Measurements from ENCODE around the gene SGPP2.
"Not testable (repeated sequence)": the region's sequence is repeated elsewhere in the genome, so short reads cannot be mapped to it uniquely, and the experiment has no call there.

Gene SGPP2

DNA sequence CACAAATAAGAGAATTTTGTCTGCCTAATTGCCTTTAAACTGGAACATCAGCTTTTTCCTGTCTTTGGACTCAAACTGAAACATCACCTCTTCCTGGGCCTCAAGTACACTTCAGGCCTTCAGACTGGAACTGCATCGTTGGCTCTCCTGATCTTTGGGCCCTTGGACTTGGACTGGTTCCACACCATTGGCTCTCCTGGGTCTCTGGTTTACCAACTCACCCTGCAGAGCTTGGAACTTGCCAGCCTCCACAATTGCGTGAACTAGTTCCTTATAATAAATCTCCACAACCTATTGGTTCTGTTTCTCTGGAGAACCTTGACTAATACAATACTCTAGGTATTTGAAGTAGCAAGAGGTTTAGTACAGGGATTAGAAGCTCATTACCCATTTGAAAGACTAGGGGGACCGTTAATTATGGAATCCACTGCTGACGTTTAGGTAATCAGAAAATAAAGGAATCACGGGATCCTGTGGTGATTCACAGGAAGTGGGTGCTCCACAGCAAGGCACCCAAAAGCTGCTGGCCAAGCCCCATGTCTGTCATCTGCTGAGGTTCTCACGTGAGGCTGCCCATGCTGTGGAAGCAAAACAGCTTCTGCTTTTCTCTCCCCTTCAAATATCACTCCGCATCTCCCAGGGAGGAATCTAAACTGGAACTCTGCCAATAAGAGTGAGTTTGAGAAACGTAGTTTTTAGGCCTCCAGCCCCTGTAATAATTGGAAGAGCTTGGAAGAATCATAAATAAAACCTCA, 20.0 kb upstream of the SGPP2 start (continued):
- TF ChIP-seq SCRT1 (tag by site-specific recombination; IDR thresholded peaks at IDR 0.05; ENCODE audit: borderline replicate concordance) (no peak), ZNF37A (tag by site-specific recombination; IDR thresholded peaks at IDR 0.05) (no peak)

DNA sequence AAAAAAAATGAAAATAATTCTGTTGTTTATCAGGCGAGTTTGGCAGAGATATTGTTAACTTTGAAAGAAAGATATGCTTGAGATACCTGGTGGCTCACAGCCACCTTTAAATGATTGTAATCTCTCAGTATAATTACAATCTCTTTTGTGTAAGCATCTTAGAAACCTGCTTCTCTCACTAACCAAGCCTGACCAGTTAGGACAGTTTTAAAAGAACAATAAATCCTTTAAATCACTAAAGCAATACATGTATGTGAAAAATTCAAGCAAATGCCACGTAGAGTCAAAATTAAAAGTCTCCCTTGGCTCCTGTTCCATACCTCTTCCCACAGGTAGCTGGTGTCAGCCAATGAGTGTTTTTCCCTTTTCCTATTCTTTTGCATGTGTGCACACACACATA, 15.7 kb upstream of the SGPP2 start:
- Histone ChIP-seq H3K4me3 (ENCODE audit: low read depth, low read length) (no peak overlapping the region), H3K9me3 (ENCODE audit: control insufficient read depth, insufficient read depth, low read depth, low read length) (no peaks in the 10 kb centered on the region), H3K36me3 (ENCODE audit: control insufficient read depth in 2 of 2, insufficient read depth in 1 of 2, low read length in 2 of 2) (no peaks in the 10 kb centered on the region), H3K4me1 (ENCODE audit: control insufficient read depth, insufficient read depth, low read length) (peaks cover 3% of the 10 kb centered on the region; the same call in 1 of the 2 replicates), H3K27ac (ENCODE audit: extremely low read depth, low read depth, low read length) (no peak overlapping the region)
- ChIA-PET CTCF (no interaction called here), POLR2A (no interaction called here)
- TF ChIP-seq ZNF624 (tag by site-specific recombination; IDR thresholded peaks at IDR 0.05): no peak
- no peak for TF ChIP-seq KLF7 (tag by site-specific recombination; IDR thresholded peaks at IDR 0.05; ENCODE audit: borderline replicate concordance)
- TF ChIP-seq ZNF302 (tag by site-specific recombination; IDR thresholded peaks at IDR 0.05; ENCODE audit: low read depth): no peak
- no peak for TF ChIP-seq ZNF423 (tag by site-specific recombination; IDR thresholded peaks at IDR 0.05)
- TF ChIP-seq, protein P1, sequence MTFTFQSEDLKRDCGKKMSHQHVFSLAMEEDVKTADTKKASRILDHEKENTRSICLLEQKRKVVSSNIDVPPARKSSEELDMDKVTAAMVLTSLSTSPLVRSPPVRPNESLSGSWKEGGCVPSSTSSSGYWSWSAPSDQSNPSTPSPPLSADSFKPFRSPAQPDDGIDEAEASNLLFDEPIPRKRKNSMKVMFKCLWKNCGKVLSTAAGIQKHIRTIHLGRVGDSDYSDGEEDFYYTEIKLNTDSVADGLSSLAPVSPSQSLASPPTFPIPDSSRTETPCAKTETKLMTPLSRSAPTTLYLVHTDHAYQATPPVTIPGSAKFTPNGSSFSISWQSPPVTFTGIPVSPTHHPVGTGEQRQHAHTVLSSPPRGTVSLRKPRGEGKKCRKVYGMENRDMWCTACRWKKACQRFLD (tag by site-specific recombination; IDR thresholded peaks at IDR 0.05): no peak
- TF ChIP-seq ZNF521 (tag by site-specific recombination; IDR thresholded peaks at IDR 0.05): no peak

DNA sequence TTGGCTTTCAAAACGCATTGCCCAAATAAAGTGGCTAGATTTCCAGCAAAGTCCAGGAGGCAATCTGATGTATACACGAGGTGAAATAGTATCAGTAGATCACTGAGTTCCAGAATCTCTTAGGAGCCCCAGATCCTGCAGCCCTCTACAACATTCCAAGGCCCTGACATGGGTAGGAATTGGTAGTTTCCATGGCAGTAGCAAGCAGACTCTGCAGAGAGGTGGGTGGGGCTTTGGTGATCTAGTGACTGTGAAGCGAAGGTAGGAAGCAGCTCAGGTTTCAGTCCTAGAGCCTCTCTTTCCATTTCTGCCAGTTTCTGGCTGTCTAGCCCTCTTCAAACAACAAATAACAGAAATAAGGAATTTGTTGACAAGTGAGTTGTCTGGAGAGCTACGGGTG, 13.8 kb upstream of the SGPP2 start:
- CTCF ChIA-PET: interaction anchor here (0.7 to 1.5 kb wide), 2 partner anchors 11 kb away, joined by 3 to 4 read pairs; no protein-coding TSS in a partner anchor
- Histone ChIP-seq H3K4me1 (ENCODE audit: control insufficient read depth, insufficient read depth, low read length) (peaks cover 3% of the 10 kb centered on the region; the same call in 1 of the 2 replicates), H3K9me3 (ENCODE audit: control insufficient read depth, insufficient read depth, low read depth, low read length) (no peaks in the 10 kb centered on the region), H3K36me3 (ENCODE audit: control insufficient read depth in 2 of 2, insufficient read depth in 1 of 2, low read length in 2 of 2) (no peaks in the 10 kb centered on the region), H3K4me3 (ENCODE audit: low read depth, low read length) (no peak overlapping the region), H3K27ac (ENCODE audit: extremely low read depth, low read depth, low read length) (no peak overlapping the region)
- TF ChIP-seq, protein P2, sequence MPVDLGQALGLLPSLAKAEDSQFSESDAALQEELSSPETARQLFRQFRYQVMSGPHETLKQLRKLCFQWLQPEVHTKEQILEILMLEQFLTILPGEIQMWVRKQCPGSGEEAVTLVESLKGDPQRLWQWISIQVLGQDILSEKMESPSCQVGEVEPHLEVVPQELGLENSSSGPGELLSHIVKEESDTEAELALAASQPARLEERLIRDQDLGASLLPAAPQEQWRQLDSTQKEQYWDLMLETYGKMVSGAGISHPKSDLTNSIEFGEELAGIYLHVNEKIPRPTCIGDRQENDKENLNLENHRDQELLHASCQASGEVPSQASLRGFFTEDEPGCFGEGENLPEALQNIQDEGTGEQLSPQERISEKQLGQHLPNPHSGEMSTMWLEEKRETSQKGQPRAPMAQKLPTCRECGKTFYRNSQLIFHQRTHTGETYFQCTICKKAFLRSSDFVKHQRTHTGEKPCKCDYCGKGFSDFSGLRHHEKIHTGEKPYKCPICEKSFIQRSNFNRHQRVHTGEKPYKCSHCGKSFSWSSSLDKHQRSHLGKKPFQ (tag by site-specific recombination; IDR thresholded peaks at IDR 0.05): no peak
- 0 out of 2 replicates have a peak, but pooled peaks have one; percentile 28 for TF ChIP-seq KLF9 (tag by site-specific recombination; IDR thresholded peaks at IDR 0.05; ENCODE audit: low read depth)
- POLR2A ChIA-PET: interaction anchor here (0.7 kb wide), 1 partner anchor 10 kb away, joined by 3 read pairs; no protein-coding TSS in a partner anchor

DNA sequence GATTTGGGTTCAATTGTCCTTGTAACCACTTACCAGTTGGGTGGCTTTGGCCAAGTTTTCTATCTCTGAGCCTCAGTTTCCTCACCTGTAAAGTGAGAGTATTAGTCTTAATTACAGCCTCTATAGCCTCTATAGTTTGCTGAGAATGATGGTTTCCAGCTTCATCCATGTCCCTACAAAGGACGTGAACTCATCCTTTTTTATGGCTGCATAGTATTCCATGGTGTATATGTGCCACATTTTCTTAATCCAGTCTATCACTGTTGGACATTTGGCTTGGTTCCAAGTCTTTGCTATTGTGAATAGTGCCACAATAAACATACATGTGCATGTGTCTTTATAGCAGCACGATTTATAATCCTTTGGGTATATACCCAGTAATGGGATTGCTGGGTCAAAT, 12.0 kb upstream of the SGPP2 start:
- CTCF ChIA-PET; H3K9me3 ChIP-seq (ENCODE audit: control insufficient read depth, insufficient read depth, low read depth, low read length): not testable (repeated sequence)
- peak; percentile 73 for TF ChIP-seq ZNF146 (tag by site-specific recombination; IDR thresholded peaks at IDR 0.05)
- TF ChIP-seq, protein P3, sequence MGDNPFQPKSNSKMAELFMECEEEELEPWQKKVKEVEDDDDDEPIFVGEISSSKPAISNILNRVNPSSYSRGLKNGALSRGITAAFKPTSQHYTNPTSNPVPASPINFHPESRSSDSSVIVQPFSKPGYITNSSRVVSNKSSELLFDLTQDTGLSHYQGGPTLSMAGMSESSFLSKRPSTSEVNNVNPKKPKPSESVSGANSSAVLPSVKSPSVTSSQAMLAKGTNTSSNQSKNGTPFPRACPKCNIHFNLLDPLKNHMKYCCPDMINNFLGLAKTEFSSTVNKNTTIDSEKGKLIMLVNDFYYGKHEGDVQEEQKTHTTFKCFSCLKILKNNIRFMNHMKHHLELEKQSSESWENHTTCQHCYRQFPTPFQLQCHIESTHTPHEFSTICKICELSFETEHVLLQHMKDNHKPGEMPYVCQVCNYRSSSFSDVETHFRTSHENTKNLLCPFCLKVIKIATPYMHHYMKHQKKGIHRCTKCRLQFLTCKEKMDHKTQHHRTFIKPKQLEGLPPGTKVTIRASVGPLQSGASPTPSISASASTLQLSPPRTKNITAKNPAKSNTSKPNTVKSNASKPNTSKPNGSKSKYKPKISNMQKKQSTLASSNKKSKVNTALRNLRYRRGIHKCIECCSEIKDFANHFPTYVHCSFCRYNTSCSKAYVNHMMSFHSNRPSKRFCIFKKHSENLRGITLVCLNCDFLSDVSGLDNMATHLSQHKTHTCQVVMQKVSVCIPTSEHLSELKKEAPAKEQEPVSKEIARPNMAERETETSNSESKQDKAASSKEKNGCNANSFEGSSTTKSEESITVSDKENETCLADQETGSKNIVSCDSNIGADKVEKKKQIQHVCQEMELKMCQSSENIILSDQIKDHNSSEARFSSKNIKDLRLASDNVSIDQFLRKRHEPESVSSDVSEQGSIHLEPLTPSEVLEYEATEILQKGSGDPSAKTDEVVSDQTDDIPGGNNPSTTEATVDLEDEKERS (tag by site-specific recombination; IDR thresholded peaks at IDR 0.05): 0 out of 2 replicates have a peak, but pooled peaks have one; percentile 55

More for the DNA sequence above, 12.0 kb upstream of the SGPP2 start:
- H3K36me3 ChIP-seq (ENCODE audit: control insufficient read depth in 2 of 2, insufficient read depth in 1 of 2, low read length in 2 of 2); H3K4me3 ChIP-seq (ENCODE audit: low read depth, low read length); H3K27ac ChIP-seq (ENCODE audit: extremely low read depth, low read depth, low read length); H3K4me1 ChIP-seq (ENCODE audit: control insufficient read depth, insufficient read depth, low read length); POLR2A ChIA-PET: not testable (repeated sequence)
